ENCODE measurements around the gene TTC28.
"Not testable (repeated sequence)": the region's sequence is repeated elsewhere in the genome, so short reads cannot be mapped to it uniquely, and the experiment has no call there.

The TTC28 gene

DNA sequence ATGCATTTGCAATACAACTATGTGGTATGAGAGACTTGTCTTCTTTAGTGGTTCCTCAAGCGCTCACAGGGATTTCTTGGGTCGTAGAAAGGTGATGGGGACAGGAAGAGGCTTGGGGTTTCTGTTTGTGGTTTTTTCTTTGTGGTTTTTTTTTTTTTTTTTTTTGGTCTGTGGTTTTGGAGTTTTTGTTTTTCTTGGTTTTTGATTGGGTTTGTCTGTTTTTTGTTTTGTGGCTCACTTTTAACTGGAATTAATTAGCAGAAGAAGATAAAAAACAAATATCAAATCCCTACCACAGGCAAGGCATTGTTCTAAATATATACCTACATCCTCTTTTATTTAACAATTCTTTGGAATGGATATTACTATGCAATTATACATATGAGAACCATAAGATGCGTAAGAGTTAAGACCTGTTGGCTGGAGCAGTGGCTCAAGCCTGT lies 5.5 kb downstream of the TTC28 start:
- DNase-seq = no peak

DNA sequence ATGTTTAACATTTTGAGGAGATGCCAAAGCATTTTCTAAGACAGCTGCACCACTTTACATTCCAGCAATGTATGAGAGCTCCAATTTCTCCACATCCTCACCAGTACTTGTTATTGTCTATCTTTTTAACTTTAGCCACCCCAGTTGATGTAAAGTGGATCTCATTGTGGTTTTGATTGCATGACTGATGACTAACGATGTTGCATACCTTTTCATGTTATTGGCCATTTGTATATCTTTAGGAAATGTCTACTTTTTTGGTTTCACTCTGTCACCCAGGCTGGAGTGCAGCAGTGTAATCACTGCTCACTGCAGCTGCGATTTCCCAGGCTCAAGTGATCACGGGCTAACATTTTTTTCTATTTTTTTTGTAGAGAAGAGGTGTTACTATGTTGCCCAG lies 8.9 kb downstream of the TTC28 start:
- no peak for DNase-seq

- no peak for DNase-seq
Measured at GRCh38 chr22:28670161-28670560, 9.5 kb downstream of the TTC28 start.

DNA sequence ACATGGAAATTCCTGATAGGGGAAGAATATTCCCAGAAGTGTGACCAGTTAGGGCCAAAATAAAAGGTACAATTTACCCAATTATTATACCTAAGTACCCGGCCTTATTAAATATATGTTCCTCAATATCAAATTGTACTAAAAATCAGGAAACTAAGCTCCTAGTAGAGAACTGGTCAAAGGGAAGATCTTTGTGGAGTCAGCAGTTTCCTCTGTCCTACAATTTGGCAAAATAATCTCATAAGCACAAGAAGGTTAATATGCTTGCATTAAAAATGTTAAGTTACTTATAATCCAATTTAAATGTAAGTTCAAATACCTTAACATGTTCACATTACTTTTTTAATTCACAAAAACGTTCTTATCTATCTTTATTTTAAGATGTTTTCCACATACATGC lies 10.3 kb downstream of the TTC28 start:
- DNase-seq = no peak

- not testable (repeated sequence) for DNase-seq
Measured at GRCh38 chr22:28663569-28663942, 16.1 kb downstream of the TTC28 start.

DNA sequence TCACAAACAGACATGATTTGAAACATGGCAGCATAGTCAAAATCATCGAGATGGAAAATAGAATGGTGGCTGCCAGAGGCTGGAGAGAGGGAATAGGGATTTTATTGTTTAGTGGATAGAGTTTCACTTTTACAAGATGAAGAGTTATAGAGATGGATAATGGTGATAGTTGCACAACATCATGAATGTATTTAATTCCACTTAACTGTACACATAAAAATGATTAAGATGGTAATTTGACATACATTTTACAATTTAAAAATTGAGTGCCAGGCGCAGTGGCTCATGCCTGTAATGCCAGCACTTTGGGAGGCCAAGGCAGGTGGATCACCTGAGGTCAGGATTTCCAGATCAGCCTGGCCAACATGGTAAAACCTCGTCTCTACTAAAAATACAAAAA lies 21.2 kb downstream of the TTC28 start:
- DNase-seq = no peak

DNA sequence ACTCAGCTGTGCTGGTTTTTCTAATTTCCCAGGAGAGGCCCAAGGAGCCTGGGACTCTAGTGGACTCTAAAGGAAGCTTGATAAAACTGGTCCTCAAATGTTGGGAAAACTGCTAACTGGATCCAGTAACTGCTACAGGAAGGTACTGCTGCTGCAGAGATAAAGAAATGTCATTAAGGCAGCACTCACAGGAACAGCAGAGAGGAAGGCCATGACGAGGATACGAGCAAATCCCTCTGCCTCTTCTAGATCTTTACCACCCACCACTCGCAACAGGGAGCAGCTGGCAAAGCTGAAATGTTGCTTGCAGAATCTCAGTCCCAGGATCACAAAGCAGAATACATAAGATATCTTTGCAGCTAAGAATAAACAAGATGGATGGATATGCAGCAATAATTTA lies 23.5 kb downstream of the TTC28 start:
- no peak for DNase-seq

DNA sequence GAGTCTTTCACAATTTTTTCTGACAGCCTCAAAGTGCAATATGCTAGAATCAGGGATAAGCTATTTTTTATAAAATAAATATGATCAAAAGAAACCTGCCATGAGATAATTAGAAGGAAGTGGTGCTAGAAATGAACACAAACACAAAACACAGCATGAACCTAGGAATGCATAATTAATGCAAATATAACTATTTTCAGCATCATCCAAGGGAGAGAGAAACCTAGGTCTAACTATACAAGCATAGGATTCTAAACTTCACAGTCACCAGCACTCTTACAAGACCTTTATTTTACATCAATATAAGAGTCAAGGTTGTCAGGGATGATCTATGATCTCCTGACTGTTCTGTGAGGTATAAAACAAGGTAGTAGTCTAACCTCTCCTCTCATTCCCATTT lies 29.2 kb downstream of the TTC28 start:
- no peak for DNase-seq

DNA sequence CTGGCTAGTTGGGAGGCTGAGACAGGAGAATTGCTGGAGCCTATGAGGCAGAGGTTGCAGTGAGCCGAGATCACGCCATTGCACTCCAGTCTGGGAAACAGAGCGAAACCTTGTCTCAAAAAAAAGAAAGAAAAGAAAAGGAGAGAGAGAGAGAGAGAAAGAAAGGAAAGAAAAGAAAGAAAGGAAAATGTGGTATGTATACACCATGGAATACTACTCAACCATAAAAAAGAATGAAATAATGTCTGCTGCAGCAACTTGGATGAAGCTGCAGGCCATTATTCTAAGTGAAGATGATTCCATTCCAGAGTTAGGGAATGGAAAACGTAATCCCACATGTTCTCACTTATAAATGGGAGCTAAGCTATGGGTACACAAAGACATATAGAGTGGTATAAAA lies 30.8 kb downstream of the TTC28 start:
- no peak for DNase-seq

DNA sequence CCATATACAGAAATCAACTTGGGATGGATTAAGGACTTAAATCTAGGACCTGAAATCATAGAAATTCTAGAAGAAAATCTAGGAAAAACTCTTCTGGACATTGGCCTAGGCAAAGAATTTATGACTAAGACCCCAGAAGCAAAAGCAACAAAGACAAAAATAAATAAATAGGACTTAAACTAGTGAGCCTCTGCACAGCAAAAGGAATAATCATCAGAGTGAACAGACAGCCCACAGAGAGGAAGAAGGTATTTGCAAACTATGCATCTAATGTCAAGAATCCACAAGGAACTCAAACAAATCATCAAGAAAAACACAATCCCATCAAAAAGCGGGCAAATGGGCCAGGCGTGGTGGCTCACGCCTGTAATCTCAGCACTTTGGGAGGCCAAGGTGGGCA lies 32.4 kb downstream of the TTC28 start:
- no peak for DNase-seq

DNA sequence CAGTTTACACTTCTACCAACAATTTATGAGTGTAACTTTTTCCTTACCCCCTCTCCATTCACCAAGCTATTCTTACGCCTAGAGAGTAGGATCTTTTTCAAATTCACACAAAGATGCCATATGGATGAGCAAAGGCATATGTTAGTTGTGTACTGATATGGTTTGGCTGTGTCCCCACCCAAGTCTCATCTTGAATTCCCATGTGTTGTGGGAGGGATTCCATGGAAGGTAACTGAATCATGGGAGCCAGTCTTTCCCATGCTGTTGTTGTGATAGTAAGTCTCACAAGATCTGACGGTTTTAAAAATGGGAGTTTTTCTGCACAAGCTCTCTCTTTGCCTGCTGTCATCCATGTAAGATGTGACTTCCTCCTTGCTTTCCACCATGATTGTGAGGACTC lies 40.3 kb downstream of the TTC28 start:
- DNase-seq = no peak

DNA sequence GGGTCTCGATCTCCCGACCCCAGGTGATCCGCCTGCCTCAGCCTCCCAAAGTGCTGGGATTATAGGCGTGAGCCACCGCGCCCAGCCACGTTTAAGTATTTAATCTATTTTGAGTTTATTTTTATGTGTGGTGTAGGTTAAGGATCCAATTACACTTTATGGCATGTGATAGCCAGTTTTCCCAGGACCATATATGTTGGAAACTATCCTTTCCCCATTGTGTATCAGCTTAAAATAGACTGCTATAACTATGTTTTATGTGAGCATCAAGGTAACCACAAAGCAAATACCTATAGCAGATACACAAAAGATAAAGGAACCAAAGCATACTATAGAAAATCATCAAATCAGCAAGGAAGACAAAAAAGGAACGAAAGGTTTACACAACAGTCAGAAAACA lies 42.4 kb downstream of the TTC28 start:
- DNase-seq = no peak

DNA sequence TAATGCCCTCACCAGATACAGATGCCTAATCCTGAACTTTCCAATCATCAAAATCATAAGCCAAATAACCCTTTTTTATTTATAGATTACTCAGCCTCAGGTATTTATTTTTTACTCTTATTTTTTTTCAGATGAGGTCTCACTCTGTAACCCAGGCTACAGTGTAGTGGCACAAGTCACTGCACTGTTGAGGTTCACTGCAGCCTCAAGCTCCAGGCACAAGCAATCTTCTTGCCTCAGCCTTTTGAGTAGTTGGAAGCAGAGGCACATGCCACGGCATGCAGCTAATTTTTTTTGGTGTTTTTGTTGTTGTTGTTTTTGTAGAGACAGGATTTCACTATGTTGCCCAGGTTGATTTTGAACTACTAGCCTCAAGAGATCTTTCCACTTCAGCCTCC lies 49.5 kb downstream of the TTC28 start:
- no peak for DNase-seq

DNA sequence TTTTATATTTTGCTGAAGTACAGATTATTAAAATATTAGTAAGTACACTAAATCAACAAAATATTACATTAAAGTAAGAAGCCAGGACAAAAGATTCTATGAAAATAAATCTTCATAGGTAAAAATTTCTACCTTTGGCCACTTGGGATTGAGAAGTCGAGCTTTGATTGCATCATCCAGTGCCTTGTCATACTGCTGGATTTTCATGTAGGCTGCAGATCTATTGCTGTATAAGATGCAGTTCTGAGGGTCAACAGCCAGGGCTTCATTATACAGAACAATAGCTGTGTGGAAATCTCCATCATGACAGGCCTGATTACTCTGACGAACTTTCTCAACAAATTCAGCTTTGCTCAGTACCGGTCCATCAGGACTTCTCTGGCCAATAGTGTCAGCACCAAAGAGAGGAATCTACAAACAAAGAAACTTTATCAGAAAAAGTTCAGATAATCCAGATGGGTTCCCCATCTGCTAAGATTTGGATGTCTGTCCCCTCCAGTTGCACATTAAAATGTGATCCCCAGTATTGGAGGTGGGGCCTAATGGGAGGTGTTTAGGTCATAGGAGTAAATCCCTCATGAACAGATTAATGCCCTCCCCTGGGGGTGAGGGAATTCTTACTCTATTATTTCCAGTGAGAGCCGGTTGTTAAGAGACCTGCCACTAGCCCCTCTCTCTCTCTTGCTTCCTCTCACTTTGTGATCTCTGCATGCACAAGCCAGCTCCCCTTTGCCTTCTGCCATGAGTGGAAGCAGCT lies 50.0 kb downstream of the TTC28 start:
- no peak for DNase-seq

DNA sequence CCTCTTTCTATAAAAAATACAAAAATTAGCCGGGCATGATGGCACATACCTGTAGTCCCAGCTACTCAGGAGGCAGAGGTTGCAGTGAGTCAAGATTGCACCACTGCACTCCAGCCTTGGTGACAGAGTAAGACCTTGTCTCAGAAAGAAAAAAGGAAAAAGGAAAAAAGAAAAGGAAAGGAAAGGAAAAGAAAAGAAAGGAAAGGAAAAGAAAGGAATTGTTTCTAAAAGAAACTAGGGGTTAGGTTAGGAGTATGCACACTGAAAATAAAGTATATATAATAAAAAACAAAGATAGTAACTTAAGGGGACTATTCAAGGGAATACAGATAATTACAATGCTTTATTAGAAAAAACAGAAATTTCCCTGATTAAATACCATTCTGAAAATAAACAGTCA lies 50.9 kb downstream of the TTC28 start:
- no peak for DNase-seq

GRCh38 chr22:28627791-28628190 lies 51.8 kb downstream of the TTC28 start:
- DNase-seq = no peak

GRCh38 chr22:28620244-28620922 lies 59.3 kb downstream of the TTC28 start:
- DNase-seq = no peak

DNA sequence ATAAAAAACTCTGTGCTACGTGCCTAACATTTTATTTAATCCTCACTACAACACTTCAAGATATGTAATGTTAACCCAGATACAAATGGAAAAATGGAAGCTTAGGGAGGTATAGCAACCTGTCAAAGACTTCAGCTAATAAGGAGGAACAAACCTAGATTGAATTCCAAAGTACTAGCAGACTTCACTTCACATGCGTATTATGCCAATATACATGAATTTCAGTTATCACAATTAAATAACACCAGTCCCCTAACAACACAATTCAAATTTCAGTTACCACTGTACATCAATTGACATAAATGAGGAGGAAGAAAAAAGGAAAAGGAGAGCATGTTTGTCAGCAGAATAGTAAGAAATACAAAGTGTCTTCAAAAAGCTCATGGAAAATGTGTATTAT lies 60.4 kb downstream of the TTC28 start:
- DNase-seq = no peak

DNA sequence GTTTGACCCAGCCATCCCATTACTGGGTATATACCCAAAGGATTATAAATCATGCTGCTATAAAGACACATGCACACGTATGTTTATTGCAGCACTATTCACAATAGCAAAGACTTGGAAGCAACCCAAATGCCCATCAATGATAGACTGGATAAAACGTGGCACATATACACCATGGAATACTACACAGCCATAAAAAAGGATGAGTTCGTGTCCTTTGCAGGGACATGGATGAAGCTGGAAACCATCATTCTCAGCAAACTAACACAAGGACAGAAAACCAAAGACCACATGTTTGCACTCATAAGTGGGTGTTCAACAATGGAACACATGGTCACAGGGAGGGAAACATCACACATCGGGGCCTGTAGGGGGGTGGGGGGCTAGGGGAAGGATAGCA lies 64.2 kb downstream of the TTC28 start:
- not testable (repeated sequence) for DNase-seq

DNA sequence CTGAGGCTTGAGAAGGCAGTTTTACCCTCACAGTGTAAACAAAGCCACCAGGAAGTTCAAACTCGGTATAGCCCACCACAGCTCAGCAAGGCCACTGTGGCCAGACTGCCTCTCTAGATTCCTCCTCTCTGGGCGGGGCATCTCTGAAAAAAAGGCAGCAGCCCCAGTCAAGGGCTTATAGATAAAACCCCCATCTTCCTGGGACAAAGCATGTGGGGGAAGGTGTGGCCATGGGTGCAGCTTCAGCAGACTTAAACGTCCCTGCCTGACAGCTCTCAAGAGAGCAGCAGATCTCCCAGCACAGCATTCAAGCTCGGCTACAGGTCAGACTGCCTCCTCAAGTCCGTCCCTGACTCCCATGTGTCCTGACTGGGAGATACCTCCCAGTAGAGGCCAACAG lies 69.7 kb downstream of the TTC28 start:
- DNase-seq = no peak

DNA sequence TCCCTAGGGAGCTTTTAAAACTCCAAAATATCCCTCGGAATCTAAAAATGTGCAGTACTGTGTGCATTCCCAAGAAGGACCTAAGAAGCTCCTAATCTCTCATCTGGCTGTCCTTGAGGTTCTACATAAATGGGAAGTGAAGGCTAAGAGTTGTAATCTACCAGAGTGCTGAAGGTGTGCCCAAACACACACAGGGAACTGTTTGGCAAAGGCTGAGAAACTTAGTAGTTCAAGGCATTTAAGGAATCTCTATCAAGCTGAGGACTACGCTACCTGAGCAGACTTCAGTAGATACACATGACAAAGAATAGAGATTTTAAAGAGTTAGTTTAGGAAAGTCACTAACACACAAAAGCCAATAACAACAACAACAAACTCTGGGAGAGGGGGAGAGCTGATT lies 71.1 kb downstream of the TTC28 start:
- no peak for DNase-seq

DNA sequence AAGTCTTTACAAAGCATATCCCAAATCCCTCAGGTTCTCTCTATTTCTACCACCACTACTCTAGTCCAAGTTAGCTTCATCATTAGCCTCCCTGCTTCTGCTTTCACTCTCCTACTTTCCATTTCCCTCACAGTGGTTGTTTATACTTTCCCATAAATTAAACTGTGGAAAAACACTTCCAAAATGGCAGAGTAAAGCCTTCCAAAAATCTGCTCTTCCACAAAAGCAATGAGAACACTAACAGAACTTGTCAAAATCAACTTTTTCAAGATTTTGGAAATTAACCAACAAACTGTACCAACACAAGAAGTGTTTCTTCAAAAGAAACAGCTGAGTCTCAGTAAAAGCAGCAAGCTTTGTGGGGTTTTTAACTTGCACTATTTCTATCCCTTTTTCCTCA lies 71.8 kb downstream of the TTC28 start:
- no peak for DNase-seq

- no peak for DNase-seq
Measured at GRCh38 chr22:28604966-28605761, 74.5 kb downstream of the TTC28 start.

GRCh38 chr22:28601915-28602314 lies 77.7 kb downstream of the TTC28 start:
- no peak for DNase-seq
